OCI-LY3 (cell line): Measurements from ENCODE around the gene PGAM5.

Source experiments
- CTCF ChIP-seq: fragments of 200-600, 300-600 bp; sonication (generic); IDR thresholded peaks from 2 replicates; pipeline ENCODE4 v1.5.1; 2014; ENCODE audit warnings: antibody characterized with exemption, low read length, low read depth
- EZH2phosphoT487 ChIP-seq: fragments of 200-600 bp; shearing (Covaris generic); IDR thresholded peaks from 2 replicates; pipeline ENCODE4 v1.6.1; 2018; ENCODE audit warnings: antibody characterized with exemption, mixed run types, low read depth

GRCh38 chr12:132687211-132688164 lies 23.2 kb upstream of the PGAM5 start, which contains the start of the genes POLE and PXMP2:
- TF ChIP-seq CTCF, result no peak
- no peak for TF ChIP-seq EZH2phosphoT487
